OCI-LY3 (cell line): ENCODE results near the gene TPRN.

Experiments used
- H2AFZ ChIP-seq: fragments of 200-600, 300-600 bp; shearing (Covaris generic); 2 replicates; pipeline ENCODE4 v1.6.0; 2014; ENCODE audit warnings: antibody characterized with exemption, low read depth, low read length
- H3K27ac ChIP-seq: fragments of 200-600, 300-600 bp; sonication (generic); 2 replicates; pipeline ENCODE4 v1.5.1; 2014; ENCODE audit warnings: mild to moderate bottlenecking, low read length, moderate library complexity, mixed read lengths
- H3K27me3 ChIP-seq: fragments of 200-600, 300-600 bp; sonication (generic); 2 replicates; pipeline ENCODE4 v1.6.1; 2014; ENCODE audit warnings: low read depth, low read length, mixed read lengths
- H3K36me3 ChIP-seq: fragments of 200-600, 300-600 bp; sonication (generic); replicated peaks from 2 replicates; pipeline ENCODE3; 2014; ENCODE audit warnings: low read depth, low read length, mixed read lengths
- H3K4me1 ChIP-seq: fragments of 300-600, 200-600 bp; sonication (generic); 2 replicates; pipeline ENCODE4 v1.6.1; 2014; ENCODE audit warnings: low read length, mixed read lengths
- H3K4me2 ChIP-seq: fragments of 200-600, 300-600 bp; sonication (generic); 2 replicates; pipeline ENCODE4 v1.6.1; 2014; ENCODE audit warnings: low read length, mixed read lengths
- H3K4me3 ChIP-seq: fragments of 300-600, 200-600 bp; sonication (generic); 2 replicates; pipeline ENCODE4 v1.5.1; 2014; ENCODE audit warnings: antibody characterized with exemption, mild to moderate bottlenecking, low read length, moderate library complexity
- H3K79me2 ChIP-seq: fragments of 300-600, 200-600 bp; shearing (Covaris generic); 2 replicates; pipeline ENCODE4 v1.6.1; 2014; ENCODE audit warnings: mild to moderate bottlenecking, low read length, mixed read lengths
- H3K9ac ChIP-seq: fragments of 300-600, 200-600 bp; shearing (Covaris generic); 2 replicates; pipeline ENCODE4 v1.6.0; 2014; ENCODE audit warnings: mild to moderate bottlenecking, low read length, moderate library complexity
- H3K9me3 ChIP-seq: fragments of 200-600, 300-600 bp; shearing (Covaris generic); 2 replicates; pipeline ENCODE4 v1.6.1; 2014; ENCODE audit warnings: low read length, mixed read lengths; ENCODE audit not compliant: insufficient read depth
- H4K20me1 ChIP-seq: fragments of 200-600, 300-600 bp; sonication (generic); 2 replicates; pipeline ENCODE4 v1.6.1; 2016; ENCODE audit warnings: low read length, mixed read lengths; ENCODE audit not compliant: insufficient read depth
- CTCF ChIP-seq: fragments of 200-600, 300-600 bp; sonication (generic); IDR thresholded peaks from 2 replicates; pipeline ENCODE4 v1.5.1; 2014; ENCODE audit warnings: antibody characterized with exemption, low read length, low read depth
- EZH2phosphoT487 ChIP-seq: fragments of 200-600 bp; shearing (Covaris generic); IDR thresholded peaks from 2 replicates; pipeline ENCODE4 v1.6.1; 2018; ENCODE audit warnings: antibody characterized with exemption, mixed run types, low read depth

Gene TPRN

DNA sequence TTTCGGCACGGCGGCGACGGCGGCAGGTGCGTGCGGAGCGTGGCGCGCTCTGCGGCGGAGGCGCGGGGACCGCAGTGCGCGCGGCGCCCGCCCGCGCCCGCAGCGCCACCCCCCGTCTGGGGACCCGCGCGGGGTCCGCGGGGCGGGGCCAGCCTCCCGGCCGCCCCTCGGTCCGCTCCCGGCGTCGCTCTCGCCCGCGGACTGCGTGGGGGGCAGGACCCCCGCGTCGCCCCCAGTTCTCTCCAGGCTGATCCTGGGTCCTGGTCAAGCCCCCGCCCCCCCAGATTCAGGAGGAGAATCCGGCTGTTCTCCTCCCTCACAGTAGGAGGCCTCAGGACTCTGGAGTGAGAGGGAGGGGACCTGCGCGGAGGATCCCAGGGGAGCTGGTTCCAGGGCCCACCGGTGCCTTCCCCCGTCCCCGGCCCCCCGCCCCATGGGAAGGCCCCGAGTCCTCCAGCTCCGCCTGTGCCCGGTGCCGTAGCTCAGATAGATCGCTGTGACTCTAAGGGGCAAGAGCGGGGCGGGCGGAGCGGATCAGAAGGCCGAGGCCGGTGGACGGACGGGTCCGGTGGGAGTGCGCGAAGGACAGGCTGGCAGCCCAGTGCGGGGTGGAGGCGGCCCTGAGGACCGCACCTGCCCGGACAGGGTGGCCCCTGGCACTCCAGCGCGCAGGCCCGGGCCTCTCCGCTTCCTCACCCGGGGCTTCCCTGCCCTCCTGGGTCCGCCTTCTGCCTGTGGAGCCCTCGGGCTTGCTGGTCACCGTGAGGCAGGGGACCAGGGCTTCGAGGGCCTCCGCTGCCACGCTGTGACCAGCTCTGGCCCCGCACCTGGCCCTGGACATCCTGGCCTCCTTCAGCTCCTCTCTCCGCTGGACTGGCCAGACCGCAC lies 21.9 kb upstream of the TPRN start, which contains the start of gene RNF208:
RNF208 (minus strand) TSS at position 51 of the 888 bp plus-strand sequence. CDS start 1,028 bp downstream, outside the sequence.
- Histone ChIP-seq H3K27ac (peak within 1 kb of the TSS; percentile 14; the same call in 1 of the 2 replicates), H2AFZ (no peak within 1 kb of the TSS)

DNA sequence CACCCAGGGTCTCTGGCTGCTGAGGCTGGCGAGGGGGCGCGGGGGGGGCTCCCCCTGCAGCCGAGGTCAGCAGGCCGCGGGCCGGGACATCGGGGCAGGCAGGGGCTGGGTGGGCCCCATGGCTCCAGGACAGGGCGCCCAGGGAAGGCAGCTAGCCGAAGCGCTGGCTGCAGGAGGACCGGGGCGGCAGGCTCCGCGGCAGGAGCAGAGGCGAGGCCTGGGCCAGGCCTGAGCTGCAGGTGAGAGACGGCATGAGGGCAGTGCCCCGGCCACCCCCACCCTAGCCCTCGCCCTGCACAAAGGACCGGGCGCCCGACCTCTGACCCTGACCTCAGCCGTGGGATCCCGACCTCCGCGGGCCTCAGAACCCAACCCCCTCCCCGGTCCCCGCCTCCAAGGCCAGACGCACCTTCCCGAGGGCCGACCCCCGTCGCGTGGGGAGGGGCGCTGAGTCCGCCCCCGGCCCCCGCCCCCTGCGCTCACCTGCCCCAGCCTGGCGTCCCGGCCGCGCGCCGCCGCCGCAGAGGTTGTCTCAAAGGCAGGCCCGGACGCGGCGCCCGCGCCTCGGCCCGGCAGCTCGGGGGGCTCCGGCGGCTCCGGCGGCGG lies 21.1 kb upstream of the TPRN start:
- Histone ChIP-seq H3K9me3 (no peaks in the 10 kb centered on the region), H3K4me2 (peak overlapping the region; percentile 74), H3K79me2 (no peaks in the 10 kb centered on the region), H3K9ac (peak overlapping the region; percentile 62), H3K27ac (no peak overlapping the region), H3K27me3 (no peaks in the 10 kb centered on the region), H4K20me1 (no peaks in the 10 kb centered on the region), H3K4me1 (peaks cover 10% of the 10 kb centered on the region; the same call in 1 of the 2 replicates), H2AFZ (no peak overlapping the region), H3K4me3 (peak overlapping the region; percentile 84), H3K36me3 (no peaks in the 10 kb centered on the region)
- TF ChIP-seq CTCF (no peak), EZH2phosphoT487 (no peak)

More for the DNA sequence above, 21.9 kb upstream of the TPRN start, which contains the start of gene RNF208:
- H3K27me3 ChIP-seq, result no peaks in the 10 kb centered on the region
- no peaks in the 10 kb centered on the region for H3K79me2 ChIP-seq
- H4K20me1 ChIP-seq, result no peaks in the 10 kb centered on the region
- peaks cover 12% of the 10 kb centered on the region for H3K4me1 ChIP-seq
- TF ChIP-seq EZH2phosphoT487 (no peak), CTCF (no peak)
- H3K9me3 ChIP-seq, result no peaks in the 10 kb centered on the region
- peak within 1 kb of the TSS; percentile 62 for H3K9ac ChIP-seq
- peak within 1 kb of the TSS; percentile 75 for H3K4me2 ChIP-seq
- peak within 1 kb of the TSS; percentile 93 for H3K4me3 ChIP-seq
- no peaks in the 10 kb centered on the region for H3K36me3 ChIP-seq

DNA sequence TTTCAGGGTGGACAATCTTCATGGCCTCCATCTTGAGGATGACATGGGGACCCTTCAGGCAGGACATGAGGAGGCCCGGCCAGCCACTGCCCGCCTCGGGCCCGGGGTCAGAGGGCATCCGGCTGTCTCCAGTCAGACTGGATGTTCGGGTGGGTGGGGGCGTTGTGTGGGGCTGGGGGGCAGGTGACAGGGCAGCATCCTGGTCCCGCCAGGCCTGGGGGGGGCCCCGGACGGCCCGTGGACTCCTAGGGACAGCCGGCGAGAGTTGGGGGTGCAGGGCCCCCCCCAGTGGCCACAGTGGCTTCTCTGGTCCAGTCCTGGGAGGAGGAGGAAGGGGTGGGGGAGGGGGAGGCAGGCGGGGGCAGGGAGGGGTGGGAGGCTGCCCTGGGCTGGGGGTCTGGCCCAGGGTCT lies 20.6 kb upstream of the TPRN start:
- Histone ChIP-seq H3K4me1 (peaks cover 10% of the 10 kb centered on the region; the same call in 1 of the 2 replicates), H3K9ac (peak overlapping the region; percentile 62; the same call in 1 of the 2 replicates), H3K27ac (no peak overlapping the region), H3K4me2 (peak overlapping the region; percentile 74), H3K27me3 (no peaks in the 10 kb centered on the region), H3K4me3 (peak overlapping the region; percentile 84), H2AFZ (no peak overlapping the region), H3K36me3 (no peaks in the 10 kb centered on the region), H3K79me2 (no peaks in the 10 kb centered on the region), H4K20me1 (no peaks in the 10 kb centered on the region), H3K9me3 (no peaks in the 10 kb centered on the region)
- TF ChIP-seq EZH2phosphoT487 (no peak), CTCF (no peak)
